GM12878 (cell line): Measurements from ENCODE around the gene TNFAIP3. TPM values are rescaled to one million over a fixed set of nuclear protein-coding genes. Genes with fewer than 3 reads are reported as not detected.

ENCODE experiments used
- ATAC-seq: fragments of 200-7000 bp; cut with Tn5 transposase; 3 replicates; pipeline ENCODE4 v1.9.1; 2020; ENCODE audit warnings: mild to moderate bottlenecking, moderate library complexity
- BruUV-seq: library from RNA; stranded (reverse); fragments of 400-500 nt; replicated peaks from 2 replicates; lab custom pipeline; 2021; lab: Mats Ljungman, UMichigan
- CTCF ChIA-PET: fragments of 300-600 bp; sonication (Branson Sonifier 250); formaldehyde crosslinking; extraction: SDS; loops from one replicate; lab custom pipeline; 2021; ENCODE audit warnings: inconsistent platforms; lab: Yijun Ruan, JAX
- POLR2A ChIA-PET: fragments of 350-600 bp; formaldehyde crosslinking; extraction: SDS; loops from one replicate; lab custom pipeline; 2021; ENCODE audit warnings: inconsistent platforms; lab: Charles Lee
- RAD21 ChIA-PET: fragments of 300-600 bp; sonication (Branson Sonifier 250); formaldehyde crosslinking; loops from one replicate; lab custom pipeline; 2023; ENCODE audit warnings: antibody characterized with exemption; ENCODE audit not compliant: unreplicated experiment; lab: Charles Lee
- SMC1A ChIA-PET: fragments of 300-600 bp; sonication (Branson Sonifier 250); formaldehyde crosslinking; loops from one replicate; lab custom pipeline; 2023; ENCODE audit not compliant: unreplicated experiment, uncharacterized antibody; lab: Charles Lee
- DNase-seq: peaks from one replicate; pipeline ENCODE4 v3.0.0-alpha.2; 2011; ENCODE audit warnings: low read depth, low spot score
- FAIRE-seq: peaks from 3 replicates; lab custom pipeline; 2011; peaks lifted over from hg19 to GRCh38; lab: Jason Lieb, UNC
- H2AFZ ChIP-seq: 2 replicates; pipeline ENCODE4 v1.6.0; 2011; ENCODE audit warnings: low read depth, low read length, control low read depth; ENCODE audit not compliant: control insufficient read depth
- H3K27ac ChIP-seq: 2 replicates; pipeline ENCODE4 v1.5.1; 2011; ENCODE audit warnings: control low read depth; ENCODE audit not compliant: control insufficient read depth, insufficient read depth
- H3K27me3 ChIP-seq, 2 experiments: replicated peaks in 1 of 2; 2 replicates each; pipeline versions ENCODE4 v1.6.0 to v1.6.1; 2011; ENCODE audit warnings: low read length in 1 of 2; ENCODE audit not compliant: control insufficient read depth in 2 of 2, insufficient read depth in 2 of 2
- H3K36me3 ChIP-seq, 2 experiments: 2 replicates each; pipeline ENCODE4 v1.5.1; 2011; ENCODE audit warnings: low read length in 1 of 2; ENCODE audit not compliant: control insufficient read depth in 2 of 2, insufficient read depth in 2 of 2
- H3K4me1 ChIP-seq: 2 replicates; pipeline ENCODE4 v1.6.1; 2011; ENCODE audit warnings: mild to moderate bottlenecking, low read length, moderate library complexity, mixed read lengths; ENCODE audit not compliant: control insufficient read depth, insufficient read depth
- H3K4me2 ChIP-seq: 2 replicates; pipeline ENCODE4 v1.6.0; 2011; ENCODE audit warnings: control low read depth; ENCODE audit not compliant: control insufficient read depth, insufficient read depth
- H3K4me3 ChIP-seq: fragments of 200-600 bp; sonication (generic); 2 replicates; pipeline ENCODE4 v1.5.1; 2016
- H3K79me2 ChIP-seq: 2 replicates; pipeline ENCODE4 v1.6.0; 2011; ENCODE audit warnings: low read length; ENCODE audit not compliant: control insufficient read depth, insufficient read depth
- H3K9ac ChIP-seq: 2 replicates; pipeline ENCODE4 v1.8.0; 2011; ENCODE audit warnings: low read length, control low read depth, mixed read lengths; ENCODE audit not compliant: control insufficient read depth, insufficient read depth
- H3K9me3 ChIP-seq: replicated peaks from 3 replicates; pipeline ENCODE4 v1.5.1; 2011; ENCODE audit warnings: mild to moderate bottlenecking, low read length; ENCODE audit not compliant: control insufficient read depth, insufficient read depth
- H4K20me1 ChIP-seq: 2 replicates; pipeline ENCODE4 v1.6.0; 2011; ENCODE audit not compliant: control insufficient read depth, insufficient read depth
- NBN ChIP-seq: fragments of 450-650 bp; IDR thresholded peaks from 2 replicates; pipeline ENCODE4 v1.6.1; 2016
- SRF ChIP-seq, 2 experiments: IDR thresholded peaks; 2 replicates each; pipeline ENCODE4 v1.6.1; 2011; ENCODE audit warnings: low read depth in 2 of 2, low read length in 2 of 2, mild to moderate bottlenecking in 1 of 2, moderate library complexity in 1 of 2
- ZNF217 ChIP-seq: fragments of 450-650 bp; IDR thresholded peaks from 2 replicates; pipeline ENCODE4 v1.6.1; 2017; ENCODE audit warnings: antibody characterized with exemption, mild to moderate bottlenecking
- WGBS: methylation state at CpG from one replicate; pipeline ENCODE4 v1.1.6; 2016; ENCODE audit warnings: low lambda C conversion rate; ENCODE audit not compliant: insufficient replicate concordance, insufficient coverage; ENCODE audit errors: missing lambda C conversion rate; 5-methylcytosine and 5-hydroxymethylcytosine counted together
- in situ Hi-C: fragments of 300-500 bp; cut with MboI; formaldehyde crosslinking; loops from 9 replicates; pipeline ENCODE4 v1.14.3; 2018; ENCODE audit warnings: mixed read lengths
- intact Hi-C: fragments of 100-400 bp; cut with micrococcal nuclease; formaldehyde crosslinking; loops from one replicate; pipeline ENCODE4 v1.14.2; 2022; ENCODE audit not compliant: unreplicated experiment
- polyA plus RNA-seq, 11 experiments: library from polyadenylated mRNA; depleted of rRNA in 4 of 11; unstranded in 6 of 11; stranded (reverse) in 5 of 11; fragments of >200 nt; fragmentation: Nextera tagmentation in 4 of 11; fragmentation: Illumina TruSeq in 1 of 11; extraction: Ambion mirVana in 4 of 11; extraction: Trizol in 1 of 11; gene quantifications; 1 replicate in 1 of 11; 2 replicates in 10 of 11; pipeline versions ENCODE4 v1.2.1 to v1.2.3, GENCODE V29; 2011 to 2016; ENCODE audit warnings: inconsistent platforms in 2 of 11, missing spikeins in 2 of 11, low read depth in 1 of 11
- total RNA-seq, 4 experiments: library from RNA; depleted of rRNA in 3 of 4; stranded (reverse); fragments of >200 nt in 3 of 4; fragmentation: Illumina TruSeq in 1 of 4; extraction: Trizol in 1 of 4; gene quantifications; 2 replicates each; pipeline versions ENCODE4 v1.2.1 to v1.2.3, GENCODE V29; 2013 to 2021
- TF ChIP-seq, protein P1 (sequence below): IDR thresholded peaks from 2 replicates; pipeline ENCODE4 v1.6.1; 2011; ENCODE audit warnings: borderline replicate concordance, low read depth, mild to moderate bottlenecking, moderate library complexity, mixed read lengths, low read length; ENCODE audit not compliant: insufficient read depth; ENCODE audit errors: extremely low read length
- TF ChIP-seq, protein P2 (sequence below): fragments of 450-650 bp; IDR thresholded peaks from 2 replicates; pipeline ENCODE4 v1.6.1; 2017; ENCODE audit warnings: low read depth, mild to moderate bottlenecking, moderate library complexity
- TF ChIP-seq, protein P3 (sequence below): fragments of 450-650 bp; IDR thresholded peaks from 2 replicates; pipeline ENCODE4 v1.6.1; 2016; ENCODE audit warnings: mild to moderate bottlenecking
- TF ChIP-seq, protein P4 (sequence below): IDR thresholded peaks from 2 replicates; pipeline ENCODE4 v1.6.1; 2012; ENCODE audit warnings: low read length, inconsistent platforms

Gene TNFAIP3
- total and polyA plus RNA-seq, 10 of the 15 experiments (the other 5 are each of a cell fraction or from before 2014, with no cell fraction given): 18.0 to 350 (median 127) TPM

DNA sequence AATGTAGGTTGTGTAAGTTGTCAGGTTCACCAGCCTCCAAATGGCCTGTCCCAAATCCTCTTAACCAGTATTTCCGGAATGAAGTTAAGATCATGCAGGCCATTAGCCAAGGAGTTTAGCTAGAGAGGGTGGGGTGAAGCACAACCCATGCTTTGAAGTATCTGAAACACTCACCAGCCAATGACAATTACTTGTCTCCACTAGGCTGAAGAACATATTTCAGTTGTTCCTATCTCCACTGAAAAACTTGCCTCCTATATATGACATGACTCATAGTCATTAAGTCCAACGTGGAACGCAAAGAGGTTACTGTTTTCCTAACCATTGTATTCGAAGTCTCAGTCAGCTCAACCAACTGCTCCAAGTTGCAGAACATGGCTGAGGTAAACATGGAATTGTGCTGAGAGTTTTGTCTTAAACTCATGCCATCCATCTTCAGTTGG is 37.4 kb upstream of the TNFAIP3 start:
- peaks cover 5% of the 10 kb centered on the region; the same call in 2 of the 3 replicates for H3K9me3 ChIP-seq
- WGBS: 94% methylated on average over 4 of the region's 4 CpGs
- POLR2A ChIA-PET: interaction anchor here (0.8 to 10.3 kb wide), 7 partner anchors 14 to 122 kb away, joined by 3 to 95 read pairs (median 5); no protein-coding TSS in a partner anchor

DNA sequence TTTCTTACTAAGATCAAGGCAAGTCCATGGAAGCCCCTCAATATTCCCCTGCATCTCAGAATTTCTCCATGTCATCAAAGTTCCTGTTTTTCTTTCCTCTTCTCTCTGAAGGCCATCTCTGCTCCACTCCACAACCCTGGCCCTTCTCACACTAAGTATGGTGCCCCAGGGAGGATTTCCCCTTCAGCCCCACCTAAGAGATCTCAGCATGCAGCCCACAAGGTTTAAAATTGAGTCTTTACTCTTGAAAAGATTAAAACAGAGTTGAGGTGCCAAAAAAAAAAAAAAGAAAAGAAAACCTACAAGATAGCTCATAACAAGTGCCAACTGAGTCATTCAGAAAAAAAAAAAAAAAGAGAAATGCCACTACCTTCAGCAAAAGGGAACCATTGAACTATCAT is 36.5 kb upstream of the TNFAIP3 start:
- in situ Hi-C loops: no loop called here
- Histone ChIP-seq H3K4me2 (no peak overlapping the region), H3K4me1 (peaks cover 42% of the 10 kb centered on the region), H3K9me3 (peaks cover 5% of the 10 kb centered on the region; the same call in 2 of the 3 replicates), H3K27me3 (no peaks in the 10 kb centered on the region), H3K36me3 (no peaks in the 10 kb centered on the region), H3K27ac (peak overlapping the region; percentile 33), H2AFZ (no peak overlapping the region), H3K9ac (no peak overlapping the region), H3K79me2 (no peaks in the 10 kb centered on the region; the same call in 1 of the 2 replicates), H4K20me1 (no peaks in the 10 kb centered on the region), H3K4me3 (no peak overlapping the region)
- no peak for FAIRE-seq
- ChIA-PET CTCF (interaction anchor here (0.7 to 1.7 kb wide), 9 partner anchors 19 to 627 kb away, joined by 3 to 6 read pairs (median 4); partner anchors contain the start of gene TNFAIP3), POLR2A (interaction anchor here (0.6 to 10.3 kb wide), 15 partner anchors 10 to 758 kb away, joined by 3 to 95 read pairs (median 4); no protein-coding TSS in a partner anchor), SMC1A (interaction anchor here (0.7 to 9.5 kb wide), 13 partner anchors 9 to 698 kb away, joined by 3 to 86 read pairs (median 3); partner anchors contain the start of gene TNFAIP3), RAD21 (interaction anchor here (0.6 to 6.0 kb wide), 13 partner anchors 9 to 124 kb away, joined by 3 to 28 read pairs (median 3); no protein-coding TSS in a partner anchor)
- ATAC-seq: peak; percentile 65
- no peak for DNase-seq
- BruUV-seq: no TSS peak
- intact Hi-C loops: loop anchor here (2.0 kb wide), 1 partner anchor 36 kb away; the partner anchor contains the start of gene TNFAIP3
- TF ChIP-seq, protein P1, sequence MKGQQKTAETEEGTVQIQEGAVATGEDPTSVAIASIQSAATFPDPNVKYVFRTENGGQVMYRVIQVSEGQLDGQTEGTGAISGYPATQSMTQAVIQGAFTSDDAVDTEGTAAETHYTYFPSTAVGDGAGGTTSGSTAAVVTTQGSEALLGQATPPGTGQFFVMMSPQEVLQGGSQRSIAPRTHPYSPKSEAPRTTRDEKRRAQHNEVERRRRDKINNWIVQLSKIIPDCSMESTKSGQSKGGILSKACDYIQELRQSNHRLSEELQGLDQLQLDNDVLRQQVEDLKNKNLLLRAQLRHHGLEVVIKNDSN: no peak
- TF ChIP-seq, protein P2, sequence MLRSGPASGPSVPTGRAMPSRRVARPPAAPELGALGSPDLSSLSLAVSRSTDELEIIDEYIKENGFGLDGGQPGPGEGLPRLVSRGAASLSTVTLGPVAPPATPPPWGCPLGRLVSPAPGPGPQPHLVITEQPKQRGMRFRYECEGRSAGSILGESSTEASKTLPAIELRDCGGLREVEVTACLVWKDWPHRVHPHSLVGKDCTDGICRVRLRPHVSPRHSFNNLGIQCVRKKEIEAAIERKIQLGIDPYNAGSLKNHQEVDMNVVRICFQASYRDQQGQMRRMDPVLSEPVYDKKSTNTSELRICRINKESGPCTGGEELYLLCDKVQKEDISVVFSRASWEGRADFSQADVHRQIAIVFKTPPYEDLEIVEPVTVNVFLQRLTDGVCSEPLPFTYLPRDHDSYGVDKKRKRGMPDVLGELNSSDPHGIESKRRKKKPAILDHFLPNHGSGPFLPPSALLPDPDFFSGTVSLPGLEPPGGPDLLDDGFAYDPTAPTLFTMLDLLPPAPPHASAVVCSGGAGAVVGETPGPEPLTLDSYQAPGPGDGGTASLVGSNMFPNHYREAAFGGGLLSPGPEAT: peak; percentile 50; the same call in 1 of the 2 replicates
- TF ChIP-seq, protein P3, sequence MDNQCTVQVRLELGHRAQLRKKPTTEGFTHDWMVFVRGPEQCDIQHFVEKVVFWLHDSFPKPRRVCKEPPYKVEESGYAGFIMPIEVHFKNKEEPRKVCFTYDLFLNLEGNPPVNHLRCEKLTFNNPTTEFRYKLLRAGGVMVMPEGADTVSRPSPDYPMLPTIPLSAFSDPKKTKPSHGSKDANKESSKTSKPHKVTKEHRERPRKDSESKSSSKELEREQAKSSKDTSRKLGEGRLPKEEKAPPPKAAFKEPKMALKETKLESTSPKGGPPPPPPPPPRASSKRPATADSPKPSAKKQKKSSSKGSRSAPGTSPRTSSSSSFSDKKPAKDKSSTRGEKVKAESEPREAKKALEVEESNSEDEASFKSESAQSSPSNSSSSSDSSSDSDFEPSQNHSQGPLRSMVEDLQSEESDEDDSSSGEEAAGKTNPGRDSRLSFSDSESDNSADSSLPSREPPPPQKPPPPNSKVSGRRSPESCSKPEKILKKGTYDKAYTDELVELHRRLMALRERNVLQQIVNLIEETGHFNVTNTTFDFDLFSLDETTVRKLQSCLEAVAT: no peak
- peak; percentile 80; the same call in 1 of the 2 replicates for TF ChIP-seq NBN
- TF ChIP-seq SRF (IDR thresholded peaks at IDR 0.05; ENCODE audit: low read depth in 2 of 2, low read length in 2 of 2): no peak

More for the DNA sequence above, 37.4 kb upstream of the TNFAIP3 start:
- RAD21 ChIA-PET: interaction anchor here (1.3 to 6.0 kb wide), 10 partner anchors 13 to 123 kb away, joined by 3 to 28 read pairs (median 6); no protein-coding TSS in a partner anchor
- no TSS peak for BruUV-seq
- FAIRE-seq: no peak
- Histone ChIP-seq H3K4me3 (no peak overlapping the region), H4K20me1 (no peaks in the 10 kb centered on the region), H3K36me3 (no peaks in the 10 kb centered on the region), H3K4me1 (peaks cover 42% of the 10 kb centered on the region), H3K27ac (peak overlapping the region; percentile 82), H3K79me2 (no peaks in the 10 kb centered on the region; the same call in 1 of the 2 replicates), H2AFZ (0 out of 2 replicates have a peak overlapping the region, but pooled peaks have one; percentile 19), H3K9ac (no peak overlapping the region), H3K4me2 (peak overlapping the region; percentile 13; the same call in 1 of the 2 replicates), H3K27me3 (no peaks in the 10 kb centered on the region)
- CTCF ChIA-PET: interaction anchor here (1.5 to 3.3 kb wide), 4 partner anchors 18 to 123 kb away, joined by 4 to 18 read pairs (median 5); partner anchors contain the start of gene TNFAIP3
- TF ChIP-seq ZNF217: no peak
- TF ChIP-seq, protein P4, sequence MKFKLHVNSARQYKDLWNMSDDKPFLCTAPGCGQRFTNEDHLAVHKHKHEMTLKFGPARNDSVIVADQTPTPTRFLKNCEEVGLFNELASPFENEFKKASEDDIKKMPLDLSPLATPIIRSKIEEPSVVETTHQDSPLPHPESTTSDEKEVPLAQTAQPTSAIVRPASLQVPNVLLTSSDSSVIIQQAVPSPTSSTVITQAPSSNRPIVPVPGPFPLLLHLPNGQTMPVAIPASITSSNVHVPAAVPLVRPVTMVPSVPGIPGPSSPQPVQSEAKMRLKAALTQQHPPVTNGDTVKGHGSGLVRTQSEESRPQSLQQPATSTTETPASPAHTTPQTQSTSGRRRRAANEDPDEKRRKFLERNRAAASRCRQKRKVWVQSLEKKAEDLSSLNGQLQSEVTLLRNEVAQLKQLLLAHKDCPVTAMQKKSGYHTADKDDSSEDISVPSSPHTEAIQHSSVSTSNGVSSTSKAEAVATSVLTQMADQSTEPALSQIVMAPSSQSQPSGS: no peak
- SMC1A ChIA-PET: interaction anchor here (0.7 to 9.5 kb wide), 7 partner anchors 9 to 121 kb away, joined by 3 to 86 read pairs (median 13); partner anchors contain the start of gene TNFAIP3
- no peak for ATAC-seq
- intact Hi-C loops: loop anchor here (2.0 kb wide), 1 partner anchor 37 kb away; the partner anchor contains the start of gene TNFAIP3
- DNase-seq: no peak
- in situ Hi-C loops: no loop called here
